H54 (cell line): ENCODE data around the gene PNPLA3.
"Not testable (repeated sequence)": the region's sequence is repeated elsewhere in the genome, so short reads cannot be mapped to it uniquely, and the experiment has no call there.

ENCODE experiments used
- DNase-seq: peaks from one replicate; pipeline ENCODE4 v3.0.0; 2011; ENCODE audit warnings: low spot score, mixed read lengths; ENCODE audit not compliant: insufficient read length
- FAIRE-seq: peaks from 3 replicates; lab custom pipeline; 2011; peaks lifted over from hg19 to GRCh38; lab: Jason Lieb, UNC
- POLR2A ChIP-seq: IDR thresholded peaks from 2 replicates; pipeline ENCODE4 v1.6.1; 2011; ENCODE audit warnings: low read depth, mild to moderate bottlenecking, low read length

Gene PNPLA3

DNA sequence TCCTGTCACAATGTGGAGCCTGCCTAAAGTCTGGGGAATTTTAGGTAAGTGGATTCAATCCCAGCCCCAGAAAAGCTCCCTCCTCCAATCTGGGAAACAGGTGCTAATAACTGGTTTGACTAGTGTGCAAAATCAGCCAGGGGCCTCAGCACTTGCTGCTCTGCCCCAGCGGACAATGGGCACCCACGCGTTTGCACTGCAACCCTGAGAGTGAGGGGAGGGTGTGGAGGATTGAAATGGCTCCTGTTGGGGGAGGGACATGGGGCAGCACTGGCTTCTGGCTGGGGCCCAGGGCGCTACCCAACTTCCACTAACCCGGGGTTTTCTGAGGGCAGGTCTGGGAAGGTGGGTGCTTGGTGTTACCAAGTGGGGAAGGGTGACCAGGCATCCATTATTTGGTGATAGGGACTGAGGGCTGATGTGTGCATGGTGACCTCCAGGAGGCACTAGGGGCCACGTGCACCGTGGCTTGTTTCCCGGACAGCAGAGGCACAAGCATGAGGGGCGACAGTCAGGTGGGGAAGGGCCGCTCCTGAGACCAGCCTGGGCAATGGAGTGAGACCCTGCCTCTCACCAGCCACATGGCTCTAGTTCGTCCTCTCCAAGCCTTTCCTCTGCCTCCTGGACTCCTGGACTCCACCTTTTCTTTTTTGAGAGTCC is 27.5 kb upstream of the PNPLA3 start:
- FAIRE-seq (no peak), DNase-seq (no peak)
- no peak for TF ChIP-seq POLR2A

DNA sequence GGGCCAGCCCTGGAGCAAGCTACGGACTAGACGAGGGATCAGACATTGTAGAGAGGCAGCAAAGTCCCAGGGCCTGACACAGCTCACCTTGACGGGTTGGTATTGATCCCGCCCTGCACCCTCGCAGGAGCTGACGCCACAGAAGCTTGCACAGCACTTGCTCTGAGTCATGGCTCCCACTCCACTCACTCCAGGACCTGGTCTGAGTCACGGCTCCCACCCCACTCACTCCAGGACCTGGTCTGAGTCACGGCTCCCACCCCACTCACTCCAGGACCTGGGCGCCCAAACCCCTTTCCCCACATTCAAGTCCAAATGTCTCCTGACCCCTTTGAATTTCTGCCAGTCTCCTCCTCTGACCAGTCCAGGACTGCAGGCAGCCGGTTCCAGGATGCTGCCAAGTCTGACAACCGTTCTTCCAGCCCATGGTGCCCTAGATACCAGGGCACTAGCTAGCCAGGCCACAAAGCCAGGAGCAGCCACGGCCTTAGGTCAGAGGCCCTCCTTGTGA is 25.8 kb upstream of the PNPLA3 start:
- DNase-seq, result peak; percentile 72
- FAIRE-seq, result peak; percentile 77
- no peak for TF ChIP-seq POLR2A

- DNase-seq, result no peak
- FAIRE-seq, result no peak
- no peak for TF ChIP-seq POLR2A
These were observed 23.4 kb upstream of the PNPLA3 start for GRCh38 chr22:43900206-43900605.

DNA sequence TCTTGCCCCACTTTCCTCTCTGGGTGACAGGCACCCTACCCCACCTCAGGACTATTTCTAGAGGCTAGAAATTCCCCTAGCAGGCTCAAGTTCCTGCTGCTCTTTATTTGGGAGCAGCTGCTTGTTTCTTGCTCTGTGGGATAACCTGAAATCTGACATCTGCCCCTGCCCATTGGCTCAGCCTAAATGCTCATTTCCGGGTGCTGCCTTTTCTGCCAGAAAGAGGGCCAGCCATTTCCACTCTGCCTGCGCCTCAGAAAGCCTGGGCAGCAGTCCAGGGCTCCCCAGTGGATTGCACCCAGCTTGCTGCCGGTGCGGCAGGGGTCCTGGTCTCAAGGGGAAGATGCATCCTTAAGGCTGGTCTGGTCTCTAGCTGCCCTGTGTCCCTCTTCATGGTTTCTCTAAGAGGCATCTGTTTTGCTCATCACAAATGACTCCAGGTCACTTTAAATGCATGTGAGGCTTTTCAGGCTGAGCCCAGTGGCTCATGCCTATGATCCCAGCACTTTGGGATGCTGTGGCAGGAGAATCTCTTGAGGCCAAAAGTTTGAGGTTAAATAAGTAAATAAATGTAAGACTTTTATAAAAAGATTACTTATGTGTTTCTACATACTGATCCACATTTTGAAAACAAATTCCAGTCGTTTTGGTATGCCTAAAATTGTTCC is 21.5 kb upstream of the PNPLA3 start:
- no peak for DNase-seq
- FAIRE-seq, result no peak
- no peak for TF ChIP-seq POLR2A

DNA sequence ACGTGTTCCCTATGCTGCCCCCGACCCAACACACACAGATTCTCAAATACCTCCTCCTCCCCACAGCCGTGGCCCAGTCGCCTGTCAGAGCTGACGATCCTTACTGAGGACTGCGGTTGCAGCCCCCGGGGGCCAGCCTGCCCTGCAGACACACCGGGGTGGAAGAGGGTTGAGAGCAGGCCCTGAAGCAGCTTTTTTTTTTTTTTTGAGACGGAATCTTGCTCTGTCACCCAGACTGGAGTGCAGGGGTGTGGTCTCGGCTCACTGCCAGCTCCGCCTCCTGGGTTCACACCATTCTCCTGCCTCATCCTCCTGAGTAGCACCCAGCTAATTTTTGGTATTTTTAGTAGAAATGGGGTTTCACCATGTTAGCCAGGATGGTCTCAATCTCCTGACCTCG is 20.6 kb upstream of the PNPLA3 start:
- not testable (repeated sequence) for FAIRE-seq, DNase-seq

DNA sequence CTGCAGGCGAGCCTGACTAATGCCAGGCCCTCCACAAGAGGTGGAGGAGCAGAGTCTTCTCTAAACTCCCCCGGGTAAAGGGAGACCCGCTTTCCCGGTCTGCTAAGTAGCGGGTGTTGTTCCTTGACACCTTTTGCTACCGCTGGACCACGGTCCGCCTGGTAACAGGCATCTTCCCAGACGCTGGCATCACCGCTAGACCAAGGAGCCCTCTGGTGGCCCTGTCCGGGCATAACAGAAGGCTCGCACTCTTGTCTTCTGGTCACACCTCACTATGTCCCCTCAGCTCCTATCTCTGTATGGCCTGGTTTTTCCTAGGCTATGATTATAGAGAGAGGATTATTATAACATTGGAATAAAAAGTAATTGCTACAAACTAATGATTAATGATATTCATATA is 19.2 kb upstream of the PNPLA3 start:
- not testable (repeated sequence) for FAIRE-seq, DNase-seq

DNA sequence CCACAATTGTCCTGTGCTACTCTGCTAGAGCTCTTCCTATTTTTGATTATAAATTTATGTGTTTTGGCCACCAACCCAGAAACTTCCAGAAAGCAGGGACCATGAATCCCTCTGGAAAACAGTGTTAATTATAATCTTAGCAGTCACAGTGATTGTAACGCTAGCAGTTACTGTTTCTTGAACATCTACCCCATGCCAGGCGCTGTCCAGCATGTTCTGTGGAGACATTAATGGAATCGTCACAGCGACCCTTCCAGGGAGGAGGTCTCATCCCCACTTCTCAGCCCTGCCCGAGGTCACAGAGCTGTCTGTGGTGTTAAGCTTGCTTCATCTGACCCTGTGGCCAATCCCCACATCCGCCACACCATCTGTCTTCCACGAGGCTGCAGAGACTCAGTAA is 17.9 kb upstream of the PNPLA3 start:
- no peak for FAIRE-seq
- DNase-seq, result no peak
- TF ChIP-seq POLR2A, result no peak

DNA sequence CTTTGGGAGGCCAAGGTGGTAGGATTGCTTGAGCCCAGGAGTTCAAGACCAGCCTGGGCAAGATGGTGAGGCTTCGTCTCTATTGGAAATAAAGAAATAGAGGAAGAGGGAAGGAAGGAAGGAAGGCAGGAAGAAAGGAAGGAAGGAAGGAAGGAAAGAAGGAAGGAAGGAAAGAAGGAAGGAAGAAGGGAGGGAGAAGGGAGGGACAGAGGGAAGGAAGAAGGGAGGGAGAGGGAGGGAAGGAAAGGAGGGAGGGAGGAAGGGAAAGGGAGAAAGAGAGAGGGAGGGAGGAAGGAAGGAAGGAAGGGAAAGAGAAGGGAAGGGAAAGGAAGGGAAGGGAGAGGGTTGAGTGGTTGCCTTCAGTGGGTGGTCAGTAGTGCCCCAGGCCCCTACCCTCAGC is 13.9 kb upstream of the PNPLA3 start:
- DNase-seq (no peak), FAIRE-seq (no peak)
- TF ChIP-seq POLR2A, result no peak

DNA sequence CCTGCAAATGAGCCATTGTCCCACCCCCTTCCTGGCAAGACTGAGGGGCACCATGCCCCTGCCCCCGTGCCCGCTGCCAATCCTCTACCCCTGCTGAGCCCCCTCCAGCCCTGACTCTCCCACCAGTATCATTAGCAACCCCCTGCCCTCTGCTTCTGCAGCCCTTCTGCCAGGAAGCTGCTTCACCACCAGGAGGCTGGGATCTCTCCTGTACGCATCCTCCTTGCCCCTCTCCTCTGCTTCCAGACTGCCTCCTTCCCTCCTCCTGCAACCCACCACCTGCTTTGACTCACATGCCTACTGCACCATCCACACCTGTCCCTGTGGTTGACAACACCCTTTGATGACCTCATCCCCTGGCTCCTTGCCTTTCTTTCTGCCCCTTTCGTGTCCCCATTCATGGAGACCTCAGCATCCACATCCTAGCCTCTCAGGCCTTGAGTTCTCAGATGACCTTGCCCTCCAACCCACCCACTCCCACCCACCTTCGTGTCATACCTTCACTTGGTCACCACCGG is 13.4 kb upstream of the PNPLA3 start:
- no peak for TF ChIP-seq POLR2A
- DNase-seq, result no peak
- FAIRE-seq, result no peak

- no peak for DNase-seq
- TF ChIP-seq POLR2A, result no peak
- FAIRE-seq, result no peak
These were observed 12.3 kb upstream of the PNPLA3 start for GRCh38 chr22:43911351-43911750.

DNA sequence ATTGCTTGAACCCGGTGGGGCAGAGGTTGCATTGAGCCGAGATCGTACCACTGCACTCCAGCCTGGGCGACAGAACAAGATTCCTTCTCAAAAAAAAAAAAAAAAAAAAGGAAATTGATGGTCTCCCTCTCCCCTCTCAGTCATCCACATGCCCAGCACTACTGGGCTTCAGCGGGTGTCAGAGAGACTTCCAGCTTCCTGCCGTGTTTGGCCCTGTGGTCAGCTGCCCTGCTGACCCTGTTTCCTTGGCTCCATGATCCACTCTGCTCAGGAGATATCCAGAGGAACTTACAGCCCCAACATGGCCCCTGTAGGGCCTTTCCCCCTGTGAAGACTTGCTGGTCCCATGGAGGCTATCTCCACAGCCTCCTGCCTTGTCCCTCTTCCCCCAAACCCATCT is 6.1 kb upstream of the PNPLA3 start:
- FAIRE-seq (no peak), DNase-seq (no peak)
- TF ChIP-seq POLR2A, result no peak

DNA sequence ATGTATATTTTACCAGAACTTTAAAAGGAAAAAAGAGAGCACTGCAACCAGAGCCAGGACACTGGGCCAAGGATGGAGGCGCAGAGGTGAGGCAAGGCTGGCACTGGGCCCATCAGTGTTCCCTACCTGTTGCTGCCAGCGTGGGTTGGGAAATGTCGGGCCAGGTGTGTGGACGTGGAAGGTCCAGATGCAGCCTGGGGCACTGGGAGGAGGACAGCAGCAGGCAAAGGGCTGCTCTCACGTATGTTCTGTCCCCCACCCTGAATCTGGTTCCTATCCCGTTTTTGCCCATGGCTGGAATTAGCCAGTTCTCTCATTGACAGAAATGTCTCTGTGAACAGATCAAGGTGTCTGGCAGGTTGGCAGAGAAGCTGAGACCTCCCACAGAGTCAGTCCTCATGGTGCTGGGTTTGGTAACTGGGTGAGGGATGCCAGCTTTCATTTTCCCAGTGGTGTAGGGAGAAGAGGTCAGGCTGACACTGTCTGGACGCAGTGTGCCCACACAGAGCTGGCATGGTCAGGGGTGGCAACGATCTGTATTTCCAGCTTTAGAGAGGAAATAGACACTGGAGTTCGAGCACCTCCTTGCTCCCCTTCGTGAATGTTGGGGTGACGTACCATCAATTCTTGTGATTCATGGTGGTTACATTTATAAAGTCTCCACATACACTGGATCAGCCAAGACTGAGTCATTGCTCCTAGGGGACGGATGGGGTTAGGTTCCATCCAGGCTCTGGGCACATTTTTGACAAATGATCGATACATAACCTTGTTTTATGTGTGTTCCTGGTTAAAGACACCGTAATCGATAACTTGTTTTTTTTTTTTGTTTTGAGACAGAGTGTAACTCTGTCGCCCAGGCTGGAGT is 4.3 kb upstream of the PNPLA3 start:
- no peak for TF ChIP-seq POLR2A
- peak; percentile 50 for DNase-seq
- FAIRE-seq, result no peak

- no peak for TF ChIP-seq POLR2A
- DNase-seq (peak; percentile 61), FAIRE-seq (no peak)
These were observed 2.2 kb upstream of the PNPLA3 start for GRCh38 chr22:43921370-43921769.

DNA sequence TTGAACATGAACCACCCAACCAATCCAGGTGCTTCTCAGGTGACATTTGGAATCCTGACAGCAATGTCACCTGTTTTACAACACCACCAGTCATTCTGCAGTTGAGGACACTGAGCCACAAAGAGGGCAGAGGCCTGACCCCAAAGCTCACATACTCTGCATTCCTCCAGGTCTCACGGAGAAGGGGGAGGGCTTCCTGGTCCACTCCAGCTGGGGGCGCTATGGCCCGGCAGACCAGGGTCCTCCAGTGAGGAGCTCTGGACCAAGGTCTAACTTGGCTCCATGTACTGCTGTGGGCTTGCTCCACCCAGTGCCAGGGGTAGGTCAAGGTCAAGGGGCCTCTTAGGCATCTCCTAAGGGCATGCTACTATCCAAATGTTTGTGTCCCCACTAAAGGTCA is 1.5 kb upstream of the PNPLA3 start:
- FAIRE-seq, result no peak
- no peak for TF ChIP-seq POLR2A

More for the DNA sequence above, 1.5 kb upstream of the PNPLA3 start:
- no peak for DNase-seq
